MG63 (cell line): ENCODE measurements around the gene CFAP68. TPM values are rescaled to one million over a fixed set of nuclear protein-coding genes. Genes with fewer than 3 reads are reported as not detected.

ENCODE experiments used
- DNase-seq: peaks from one replicate; pipeline ENCODE4 v3.0.0-alpha.2; 2020
- H3K27me3 ChIP-seq: fragments of 250-450 bp; sonication (Bioruptor Pico); 2 replicates; pipeline ENCODE4 v1.5.1; 2020; ENCODE audit warnings: mild to moderate bottlenecking, moderate library complexity
- H3K36me3 ChIP-seq: fragments of 250-450 bp; sonication (Bioruptor Pico); 2 replicates; pipeline ENCODE4 v1.5.1; 2020; ENCODE audit warnings: mild to moderate bottlenecking, moderate library complexity
- H3K4me3 ChIP-seq: fragments of 250-450 bp; sonication (Bioruptor Pico); 2 replicates; pipeline ENCODE4 v1.5.1; 2020; ENCODE audit warnings: mild to moderate bottlenecking, moderate library complexity
- H3K9me3 ChIP-seq: fragments of 250-450 bp; sonication (Bioruptor Pico); 2 replicates; pipeline ENCODE4 v1.5.1; 2020; ENCODE audit warnings: mild to moderate bottlenecking, moderate library complexity
- total RNA-seq: library from RNA; depleted of rRNA; stranded (reverse); fragments of >200 nt; shearing (Covaris generic); gene quantifications from 2 replicates; pipeline ENCODE4 v1.2.3, GENCODE V29; 2014; ENCODE audit warnings: low replicate concordance; rRNA removed

CFAP68 gene
- total RNA-seq = 11.3 and 27.4 TPM in 2 replicates

- Histone ChIP-seq H3K36me3 (no peaks in the 10 kb centered on the region), H3K9me3 (no peaks in the 10 kb centered on the region), H3K4me3 (peak within 1 kb of the TSS; percentile 62), H3K27me3 (no peaks in the 10 kb centered on the region)
- peak; percentile 95 for DNase-seq
Observed at GRCh38 chr11:111878849-111879636, at the start of gene CFAP68, which contains the start of gene FDXACB1. TSS of gene CFAP68 (plus strand) at chr11:111879541. CDS start at chr11:111879561, 20 bp downstream. TSS of gene FDXACB1 (minus strand) at chr11:111879165. CDS start at chr11:111879132, 33 bp downstream.

GRCh38 chr11:111833524-111833923 lies 45.8 kb upstream of the CFAP68 start:
- Histone ChIP-seq H3K36me3 (peaks cover 27% of the 10 kb centered on the region), H3K27me3 (no peaks in the 10 kb centered on the region), H3K9me3 (no peaks in the 10 kb centered on the region), H3K4me3 (no peak overlapping the region)
- no peak for DNase-seq

- H3K27me3 ChIP-seq = no peaks in the 10 kb centered on the region
- H3K36me3 ChIP-seq = peaks cover 27% of the 10 kb centered on the region
- H3K4me3 ChIP-seq = no peak overlapping the region
- H3K9me3 ChIP-seq = no peaks in the 10 kb centered on the region
- DNase-seq = no peak
Observed at GRCh38 chr11:111834432-111835163, 44.7 kb upstream of the CFAP68 start.

- DNase-seq = no peak
- Histone ChIP-seq H3K4me3 (no peak overlapping the region), H3K9me3 (no peaks in the 10 kb centered on the region), H3K36me3 (peaks cover 27% of the 10 kb centered on the region), H3K27me3 (no peaks in the 10 kb centered on the region)
Observed at GRCh38 chr11:111835665-111836064, 43.7 kb upstream of the CFAP68 start.

DNA sequence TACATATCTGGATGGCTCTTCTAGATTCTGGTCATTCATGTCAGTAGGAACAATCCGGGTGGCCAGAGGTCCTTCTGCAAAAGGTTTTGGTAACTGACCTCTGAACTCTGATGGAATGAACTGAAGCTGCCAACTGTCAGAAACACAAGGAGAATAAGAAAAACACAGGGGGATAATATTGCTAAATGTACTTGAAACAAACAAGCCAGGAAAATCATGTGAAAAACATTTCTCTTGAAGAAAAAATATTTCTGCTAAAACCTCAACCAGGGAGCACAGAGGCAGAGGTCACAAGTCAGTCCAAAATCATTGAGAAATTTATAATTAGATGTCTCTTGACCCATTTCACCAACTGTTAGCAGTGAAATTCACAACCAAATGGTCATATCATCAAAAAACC lies 43.2 kb upstream of the CFAP68 start:
- H3K27me3 ChIP-seq = no peaks in the 10 kb centered on the region
- no peak for DNase-seq
- H3K36me3 ChIP-seq = peaks cover 24% of the 10 kb centered on the region
- H3K4me3 ChIP-seq = no peak overlapping the region
- no peaks in the 10 kb centered on the region for H3K9me3 ChIP-seq

- Histone ChIP-seq H3K27me3 (no peaks in the 10 kb centered on the region), H3K4me3 (no peak overlapping the region), H3K9me3 (no peaks in the 10 kb centered on the region), H3K36me3 (peaks cover 24% of the 10 kb centered on the region)
- DNase-seq = no peak
Observed at GRCh38 chr11:111836721-111837120, 42.6 kb upstream of the CFAP68 start.

DNA sequence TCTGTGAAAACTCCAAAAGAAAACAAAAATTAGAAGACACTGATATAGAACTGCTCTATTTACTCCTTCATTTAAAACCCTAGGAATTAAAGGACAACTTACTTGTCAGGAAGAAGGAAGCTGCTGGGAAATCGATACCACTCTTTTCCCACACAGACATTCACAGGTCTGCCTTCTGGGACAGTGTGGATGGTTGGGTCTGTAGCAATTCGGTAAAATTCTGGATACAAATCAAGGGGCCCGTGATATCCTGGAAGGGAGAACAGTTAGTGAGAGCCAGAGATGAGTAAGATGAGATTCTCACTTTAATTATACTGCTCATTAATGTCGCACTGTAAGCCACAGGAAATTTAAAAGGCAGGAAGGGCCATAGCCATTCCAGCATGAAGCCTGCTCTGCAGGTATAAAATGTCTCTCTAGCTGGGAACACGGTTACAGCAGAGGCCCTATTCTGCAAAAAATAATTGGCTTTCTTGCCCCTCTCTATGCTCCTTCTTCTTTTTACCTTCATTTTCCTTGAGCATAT lies 41.9 kb upstream of the CFAP68 start:
- H3K4me3 ChIP-seq = no peak overlapping the region
- no peaks in the 10 kb centered on the region for H3K9me3 ChIP-seq
- H3K36me3 ChIP-seq = peaks cover 24% of the 10 kb centered on the region
- no peaks in the 10 kb centered on the region for H3K27me3 ChIP-seq
- DNase-seq = no peak

- peaks cover 24% of the 10 kb centered on the region for H3K36me3 ChIP-seq
- H3K4me3 ChIP-seq = no peak overlapping the region
- no peaks in the 10 kb centered on the region for H3K27me3 ChIP-seq
- DNase-seq = no peak
- H3K9me3 ChIP-seq = no peaks in the 10 kb centered on the region
Observed at GRCh38 chr11:111838054-111838453, 41.3 kb upstream of the CFAP68 start.

DNA sequence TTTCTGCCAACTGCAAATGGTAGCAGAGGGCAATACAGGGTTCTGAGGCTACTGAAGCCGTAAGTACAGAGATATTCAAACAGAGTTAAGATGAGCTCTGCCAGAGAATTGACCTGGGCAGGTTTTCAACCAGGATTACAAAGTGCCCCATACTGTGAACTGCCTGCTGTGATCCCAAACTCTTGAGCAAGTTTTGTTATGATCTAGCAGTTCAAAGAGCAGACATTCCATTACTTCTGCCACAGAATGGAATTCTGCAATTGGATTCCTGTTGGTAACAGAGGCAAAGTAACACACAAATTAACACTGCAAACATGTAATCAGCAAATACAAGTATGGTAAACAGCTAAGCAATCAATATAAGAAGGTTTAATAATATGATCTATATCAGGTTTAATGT lies 39.2 kb upstream of the CFAP68 start:
- H3K4me3 ChIP-seq = no peak overlapping the region
- H3K9me3 ChIP-seq = no peaks in the 10 kb centered on the region
- peaks cover 19% of the 10 kb centered on the region for H3K36me3 ChIP-seq
- no peaks in the 10 kb centered on the region for H3K27me3 ChIP-seq
- peak; percentile 49 for DNase-seq

DNA sequence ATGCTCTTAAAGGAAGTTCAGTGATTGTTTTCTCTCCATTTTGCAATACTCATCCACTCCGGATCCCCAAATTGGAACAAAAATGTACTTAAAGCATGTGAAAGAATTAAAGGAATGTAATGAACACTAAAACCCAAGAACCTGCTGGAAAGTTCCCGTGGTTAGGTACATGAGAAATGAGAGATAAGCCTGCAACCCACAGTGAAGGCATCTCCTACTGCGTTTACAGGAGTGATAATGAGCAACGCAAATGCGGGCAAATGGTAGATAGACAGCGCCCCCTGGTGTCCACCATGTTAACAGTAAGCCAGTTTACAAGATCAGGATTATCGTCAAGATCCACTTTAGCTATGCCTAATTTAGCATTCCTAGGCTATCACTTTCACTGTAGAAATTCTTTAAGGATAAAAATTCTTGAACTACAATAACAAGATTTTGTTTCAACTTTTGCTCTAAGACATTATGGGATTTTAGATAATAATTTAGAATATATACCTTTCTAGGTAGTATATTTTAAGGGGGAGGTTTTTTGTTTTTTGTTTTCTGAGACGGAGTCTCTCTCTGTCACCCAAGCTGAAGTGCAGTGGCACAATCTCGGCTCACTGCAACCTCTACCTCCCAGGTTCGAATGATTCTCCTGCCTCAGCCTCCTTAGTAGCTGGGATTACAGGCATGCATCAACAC lies 37.8 kb upstream of the CFAP68 start:
- no peaks in the 10 kb centered on the region for H3K9me3 ChIP-seq
- DNase-seq = peak; percentile 64
- H3K36me3 ChIP-seq = peaks cover 9% of the 10 kb centered on the region
- no peak overlapping the region for H3K4me3 ChIP-seq
- H3K27me3 ChIP-seq = no peaks in the 10 kb centered on the region

GRCh38 chr11:111843661-111844060 lies 35.7 kb upstream of the CFAP68 start:
- Histone ChIP-seq H3K36me3 (peaks cover 6% of the 10 kb centered on the region), H3K4me3 (no peak overlapping the region), H3K27me3 (no peaks in the 10 kb centered on the region), H3K9me3 (no peaks in the 10 kb centered on the region)
- DNase-seq = no peak

DNA sequence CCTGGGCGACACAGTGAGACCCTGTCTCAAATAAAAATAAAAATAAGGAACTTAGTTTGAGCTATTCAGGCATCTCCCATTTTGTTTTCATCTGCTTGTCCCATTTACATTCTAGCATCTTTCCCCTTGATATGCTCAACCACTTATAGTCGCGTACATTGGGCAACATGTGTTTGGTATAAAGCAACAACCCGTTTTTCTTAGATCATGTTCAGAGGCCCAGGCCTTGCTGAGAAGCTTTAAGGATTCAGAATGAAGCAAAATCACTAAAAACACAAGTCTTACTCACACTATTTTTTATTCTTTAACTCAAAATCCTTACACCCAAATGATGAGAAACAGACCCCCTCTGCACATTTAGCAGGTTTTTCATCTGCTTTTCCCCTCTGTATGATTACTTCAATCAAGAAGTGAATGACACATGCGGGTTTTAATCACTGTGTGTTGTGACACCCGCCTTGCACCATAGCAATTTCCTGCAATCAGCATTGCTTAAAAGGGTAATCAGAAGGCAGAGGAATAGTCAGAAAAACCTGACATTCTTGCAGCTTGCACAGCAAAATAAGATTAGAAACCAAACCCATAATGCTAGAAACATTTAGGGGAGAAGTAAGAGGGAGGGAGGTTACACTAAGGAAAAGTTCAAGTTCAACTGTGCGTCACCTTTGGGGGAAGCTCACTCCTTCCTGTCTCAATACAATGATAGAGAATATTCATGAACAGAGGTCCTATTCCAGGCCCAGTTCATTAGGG lies 33.9 kb upstream of the CFAP68 start:
- Histone ChIP-seq H3K4me3 (no peak overlapping the region), H3K9me3 (no peaks in the 10 kb centered on the region), H3K36me3 (peaks cover 10% of the 10 kb centered on the region), H3K27me3 (no peaks in the 10 kb centered on the region)
- no peak for DNase-seq

DNA sequence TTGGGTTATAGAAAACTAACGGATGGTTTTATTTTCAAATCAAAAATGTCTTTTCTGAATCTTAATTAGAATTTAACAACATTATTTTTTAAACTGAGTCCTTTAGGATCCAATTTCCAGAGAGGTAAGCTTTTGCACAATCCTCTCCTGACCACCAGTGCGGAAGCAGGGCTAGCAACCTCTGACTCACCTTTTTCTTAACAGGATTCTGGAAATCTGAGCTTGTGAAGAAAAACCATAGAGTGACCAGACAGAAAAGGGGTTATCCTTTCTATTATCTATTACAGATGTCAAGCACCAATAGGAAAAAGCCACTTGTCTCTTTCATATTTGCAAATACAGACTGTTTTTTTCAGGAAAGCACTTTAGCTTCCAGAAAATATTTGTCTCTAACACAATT lies 33.3 kb upstream of the CFAP68 start:
- DNase-seq = no peak
- H3K36me3 ChIP-seq = peaks cover 14% of the 10 kb centered on the region
- no peaks in the 10 kb centered on the region for H3K27me3 ChIP-seq
- no peak overlapping the region for H3K4me3 ChIP-seq
- H3K9me3 ChIP-seq = no peaks in the 10 kb centered on the region

GRCh38 chr11:111846636-111847035 lies 32.7 kb upstream of the CFAP68 start:
- H3K4me3 ChIP-seq = no peak overlapping the region
- peaks cover 14% of the 10 kb centered on the region for H3K36me3 ChIP-seq
- DNase-seq = peak; percentile 10
- no peaks in the 10 kb centered on the region for H3K27me3 ChIP-seq
- H3K9me3 ChIP-seq = no peaks in the 10 kb centered on the region

GRCh38 chr11:111849631-111850030 lies 29.7 kb upstream of the CFAP68 start:
- Histone ChIP-seq H3K9me3 (no peaks in the 10 kb centered on the region), H3K27me3 (no peaks in the 10 kb centered on the region), H3K36me3 (peaks cover 20% of the 10 kb centered on the region), H3K4me3 (no peak overlapping the region)
- no peak for DNase-seq

DNA sequence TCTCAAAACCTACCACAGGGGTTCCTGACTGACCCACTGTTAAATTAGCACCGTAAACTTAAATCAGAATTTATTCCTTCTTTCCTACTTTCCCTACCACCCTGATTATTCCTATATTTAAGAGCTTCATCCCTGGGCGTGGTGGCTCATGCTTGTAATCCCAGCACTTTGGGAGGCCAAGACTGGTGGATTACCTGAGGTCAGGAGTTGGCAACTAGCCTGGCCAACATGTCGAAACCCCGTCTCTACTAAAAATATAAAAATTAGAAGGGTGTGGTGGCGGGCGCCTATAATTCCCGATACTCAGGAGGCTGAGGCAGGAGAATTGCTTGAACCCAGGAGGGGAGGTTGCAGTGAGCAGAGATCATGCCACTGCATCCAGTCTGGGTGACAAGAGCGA lies 28.3 kb upstream of the CFAP68 start:
- Histone ChIP-seq H3K27me3 (no peaks in the 10 kb centered on the region), H3K4me3 (no peak overlapping the region), H3K9me3 (no peaks in the 10 kb centered on the region), H3K36me3 (peaks cover 24% of the 10 kb centered on the region)
- DNase-seq = no peak
